Measurements from ENCODE around the gene ASB16.

DNA sequence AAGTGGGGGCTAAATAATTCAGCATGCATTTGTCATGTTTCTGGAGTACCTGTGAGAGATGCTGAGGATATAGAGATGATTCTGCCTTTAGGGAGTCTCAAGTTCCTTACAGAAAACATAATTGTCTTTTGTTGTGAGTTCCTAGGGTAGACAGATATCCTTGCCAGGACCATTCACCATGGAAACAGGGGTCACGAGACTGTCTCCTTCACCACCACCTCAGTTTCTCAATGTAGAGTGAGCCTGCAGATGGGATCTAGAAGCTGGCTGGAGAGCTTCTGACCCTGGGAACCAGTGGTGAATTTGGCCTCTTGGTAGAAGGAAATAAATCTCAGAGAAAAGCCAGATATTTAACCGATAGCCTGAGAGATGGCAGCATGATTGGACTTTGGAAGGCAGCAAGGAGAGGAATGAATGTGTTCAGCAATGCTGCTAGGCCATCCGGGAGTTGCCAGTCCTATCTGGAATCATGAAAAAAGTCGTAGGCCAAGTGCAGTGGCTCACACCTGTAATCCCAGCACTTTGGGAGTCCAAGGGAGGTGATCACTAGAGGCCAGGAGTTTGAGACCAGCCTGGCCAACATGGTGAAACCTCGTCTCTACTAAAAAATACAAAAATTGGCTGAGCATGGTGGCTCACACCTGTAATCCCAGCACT, 39.7 kb upstream of the ASB16 start:
- TF ChIP-seq YY1 (IDR thresholded peaks at IDR 0.05; ENCODE audit: insufficient read depth, insufficient read length) (no peak), ZNF274 (IDR thresholded peaks at IDR 0.05; ENCODE audit: low read depth, low read length) (no peak), SUZ12 (IDR thresholded peaks at IDR 0.05; ENCODE audit: extremely low read depth, insufficient read depth, insufficient read length) (no peak)

Data from NT2/D1 (cell line).